ENCODE data around the gene ZNF548. TPM values are rescaled to one million over a fixed set of nuclear protein-coding genes. Genes with fewer than 3 reads are reported as not detected.

ZNF548 gene
- total RNA-seq, 2 donors from 2014 or later: 6.5 to 7.6 TPM

DNA sequence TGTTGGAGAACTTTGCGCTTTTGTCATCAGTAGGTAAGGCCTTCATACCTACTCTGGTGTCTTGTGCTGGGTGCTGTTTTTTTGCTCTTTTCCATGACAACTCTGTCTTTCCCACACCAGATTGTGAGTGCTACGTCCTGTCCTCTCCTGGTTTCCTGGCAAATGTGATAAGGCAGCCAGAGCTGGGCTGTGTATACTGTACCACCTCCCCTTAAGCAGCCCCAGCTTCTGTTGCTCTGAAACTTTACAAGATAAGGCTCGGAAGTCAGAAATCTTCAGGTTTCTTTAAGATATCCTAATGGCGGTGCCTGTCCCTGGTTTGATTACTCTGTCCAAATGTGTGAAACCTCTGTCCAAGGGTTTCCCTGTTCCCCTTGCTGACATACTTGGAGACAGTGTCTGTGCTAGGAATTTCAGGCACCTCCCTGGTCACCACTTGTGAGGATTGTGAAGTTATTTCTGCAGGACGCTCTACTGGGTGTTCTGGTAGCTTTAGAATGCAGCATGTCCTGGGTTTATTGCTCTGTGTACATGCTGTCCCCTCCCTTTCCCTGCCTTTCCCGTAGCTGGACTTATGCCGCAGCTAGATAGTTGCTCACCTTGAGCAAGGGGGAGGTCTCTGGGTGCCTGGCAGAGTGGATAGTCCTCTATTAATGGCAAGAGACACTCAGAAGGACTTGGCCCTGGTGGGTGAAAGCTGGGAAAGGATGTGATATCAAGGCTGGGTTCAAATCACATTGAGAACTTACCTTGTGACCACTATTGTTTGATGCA is 52.5 kb downstream of the ZNF548 start:
- Histone ChIP-seq H3K27me3 (no peaks in the 10 kb centered on the region), H3K4me3 (no peak overlapping the region), H3K36me3 (peaks cover 12% of the 10 kb centered on the region), H3K4me1 (no peaks in the 10 kb centered on the region), H3K9me3 (peaks cover 11% of the 10 kb centered on the region), H3K9ac (ENCODE audit: low read depth in 2 of 2, low read length in 2 of 2) (no peak overlapping the region), H3K27ac (no peak overlapping the region)
- DNase-seq: no peak
- TF ChIP-seq, protein P1, sequence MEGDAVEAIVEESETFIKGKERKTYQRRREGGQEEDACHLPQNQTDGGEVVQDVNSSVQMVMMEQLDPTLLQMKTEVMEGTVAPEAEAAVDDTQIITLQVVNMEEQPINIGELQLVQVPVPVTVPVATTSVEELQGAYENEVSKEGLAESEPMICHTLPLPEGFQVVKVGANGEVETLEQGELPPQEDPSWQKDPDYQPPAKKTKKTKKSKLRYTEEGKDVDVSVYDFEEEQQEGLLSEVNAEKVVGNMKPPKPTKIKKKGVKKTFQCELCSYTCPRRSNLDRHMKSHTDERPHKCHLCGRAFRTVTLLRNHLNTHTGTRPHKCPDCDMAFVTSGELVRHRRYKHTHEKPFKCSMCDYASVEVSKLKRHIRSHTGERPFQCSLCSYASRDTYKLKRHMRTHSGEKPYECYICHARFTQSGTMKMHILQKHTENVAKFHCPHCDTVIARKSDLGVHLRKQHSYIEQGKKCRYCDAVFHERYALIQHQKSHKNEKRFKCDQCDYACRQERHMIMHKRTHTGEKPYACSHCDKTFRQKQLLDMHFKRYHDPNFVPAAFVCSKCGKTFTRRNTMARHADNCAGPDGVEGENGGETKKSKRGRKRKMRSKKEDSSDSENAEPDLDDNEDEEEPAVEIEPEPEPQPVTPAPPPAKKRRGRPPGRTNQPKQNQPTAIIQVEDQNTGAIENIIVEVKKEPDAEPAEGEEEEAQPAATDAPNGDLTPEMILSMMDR (IDR thresholded peaks at IDR 0.05): no peak
- intact Hi-C loops (cut with DNase I): no loop called here

- TF ChIP-seq, protein P1 (IDR thresholded peaks at IDR 0.05): no peak
- intact Hi-C loops (cut with DNase I): no loop called here
- Histone ChIP-seq H3K4me3 (no peak overlapping the region), H3K36me3 (peaks cover 12% of the 10 kb centered on the region), H3K27ac (no peak overlapping the region), H3K4me1 (no peaks in the 10 kb centered on the region), H3K9me3 (peaks cover 11% of the 10 kb centered on the region), H3K9ac (ENCODE audit: low read depth in 2 of 2, low read length in 2 of 2) (no peak overlapping the region), H3K27me3 (no peaks in the 10 kb centered on the region)
- DNase-seq: no peak
Observed at GRCh38 chr19:57443121-57443696, 53.6 kb downstream of the ZNF548 start.

GRCh38 chr19:57452307-57452706 is 62.7 kb downstream of the ZNF548 start:
- Histone ChIP-seq H3K9ac (ENCODE audit: low read depth in 2 of 2, low read length in 2 of 2) (no peak overlapping the region), H3K9me3 (no peaks in the 10 kb centered on the region), H3K27me3 (no peaks in the 10 kb centered on the region), H3K27ac (no peak overlapping the region), H3K4me1 (no peaks in the 10 kb centered on the region), H3K36me3 (no peaks in the 10 kb centered on the region), H3K4me3 (no peak overlapping the region)
- TF ChIP-seq, protein P1 (IDR thresholded peaks at IDR 0.05): no peak
- DNase-seq: no peak
- intact Hi-C loops (cut with DNase I): no loop called here

Other genes with a start within 250 kb of the ZNF548 start
- not detected for gene ZIM3, start 244.7 kb upstream of the ZNF548 start, total RNA-seq
- gene DUXA, start 222.4 kb upstream of the ZNF548 start, total RNA-seq: not detected
- gene ZNF264, start 198.4 kb upstream of the ZNF548 start, total RNA-seq: 10 to 100 TPM; 23.9 to 26.3 TPM
- gene AURKC, start 158.8 kb upstream of the ZNF548 start, total RNA-seq: under 1 TPM; 0.30 to 0.69 TPM
- 10 to 100 TPM in 1 of 2 donors, 1 to 10 TPM in 1; 6.2 to 11.4 TPM for gene ZNF805, start 149.2 kb upstream of the ZNF548 start, total RNA-seq
- 10 to 100 TPM; 28.5 to 35.1 TPM for gene ZNF460, start 109.4 kb upstream of the ZNF548 start, total RNA-seq
- 1 to 10 TPM; 3.2 to 3.7 TPM for gene ZNF543, start 69.4 kb upstream of the ZNF548 start, total RNA-seq
- 1 to 10 TPM; 3.6 TPM for gene ZNF304, start 38.6 kb upstream of the ZNF548 start, total RNA-seq
- 1 to 10 TPM; 3.8 to 4.6 TPM for gene TRAPPC2B, start 26.3 kb upstream of the ZNF548 start, total RNA-seq
- 1 to 10 TPM; 1.2 to 2.3 TPM for gene ZNF547, start 26.3 kb upstream of the ZNF548 start, total RNA-seq
- 1 to 10 TPM; 6.2 to 6.9 TPM for gene ZNF17, start 21.3 kb downstream of the ZNF548 start, total RNA-seq
- gene ZNF749, start 45.5 kb downstream of the ZNF548 start, total RNA-seq: 1 to 10 TPM; 9.2 to 9.3 TPM
- gene VN1R1, start 67.3 kb downstream of the ZNF548 start, total RNA-seq: under 1 TPM; 0.21 to 0.25 TPM
- gene ZNF772, start 87.7 kb downstream of the ZNF548 start, total RNA-seq: 1 to 10 TPM; 3.5 to 5.3 TPM
- 1 to 10 TPM; 3.6 to 4.4 TPM for gene ZNF419, start 97.9 kb downstream of the ZNF548 start, total RNA-seq
- gene ZNF773, start 110.1 kb downstream of the ZNF548 start, total RNA-seq: 1 to 10 TPM; 4.7 to 5.3 TPM
- 1 to 10 TPM; 2.6 to 2.8 TPM for gene ZNF549, start 137.5 kb downstream of the ZNF548 start, total RNA-seq
- gene ZNF550, start 170.0 kb downstream of the ZNF548 start, total RNA-seq: 1 to 10 TPM; 4.0 to 5.1 TPM
- 1 to 10 TPM; 2.2 to 3.5 TPM for gene ZNF416, start 189.1 kb downstream of the ZNF548 start, total RNA-seq
- 1 to 10 TPM; 1.3 to 1.8 TPM for gene ZIK1, start 194.3 kb downstream of the ZNF548 start, total RNA-seq
- 1 to 10 TPM; 1.2 to 4.1 TPM for gene ZNF530, start 210.0 kb downstream of the ZNF548 start, total RNA-seq
- gene ZNF134, start 224.4 kb downstream of the ZNF548 start, total RNA-seq: 1 to 10 TPM; 5.8 to 7.7 TPM
- gene ZNF211, start 243.3 kb downstream of the ZNF548 start, total RNA-seq: 1 to 10 TPM; 6.0 to 6.1 TPM

All from colonic mucosa (tissue), 4 donors.